NCI-H2171 treated with DMSO at 0.1 percent for 48 hours (cell line): ENCODE data around the gene IDI2.
"Not testable (repeated sequence)": the region's sequence is repeated elsewhere in the genome, so short reads cannot be mapped to it uniquely, and the experiment has no call there.

ENCODE experiments used
- DNase-seq: peaks from one replicate; lab custom pipeline; 2025; lab: John Stamatoyannopoulos, UW

The IDI2 gene

GRCh38 chr10:1025683-1026082, at the start of gene IDI2:
IDI2 (minus strand) TSS chr10:1025859; CDS start chr10:1024723, 1,136 bp downstream.
- DNase-seq, result peak; percentile 17

- DNase-seq, result no peak
These were observed 49.2 kb upstream of the IDI2 start for GRCh38 chr10:1074748-1075308.

GRCh38 chr10:1074052-1074747, 48.5 kb upstream of the IDI2 start:
- DNase-seq, result no peak

- DNase-seq, result no peak
These were observed 45.3 kb upstream of the IDI2 start for GRCh38 chr10:1070919-1071318.

- DNase-seq, result no peak
These were observed 43.0 kb upstream of the IDI2 start for GRCh38 chr10:1068380-1069361.

GRCh38 chr10:1066734-1067133, 41.1 kb upstream of the IDI2 start:
- DNase-seq, result not testable (repeated sequence)

- DNase-seq, result no peak
These were observed 39.2 kb upstream of the IDI2 start for GRCh38 chr10:1064964-1065247.

- no peak for DNase-seq
These were observed 37.7 kb upstream of the IDI2 start for GRCh38 chr10:1063232-1063865.

- no peak for DNase-seq
These were observed 36.5 kb upstream of the IDI2 start for GRCh38 chr10:1061930-1062774.

GRCh38 chr10:1059902-1060301, 34.2 kb upstream of the IDI2 start:
- no peak for DNase-seq

- no peak for DNase-seq
These were observed 32.4 kb upstream of the IDI2 start for GRCh38 chr10:1058017-1058416.

GRCh38 chr10:1057106-1057657, 31.5 kb upstream of the IDI2 start:
- DNase-seq, result no peak

GRCh38 chr10:1056326-1057105, 30.9 kb upstream of the IDI2 start, which contains the start of gene WDR37:
WDR37 (plus strand) TSS chr10:1056385; CDS start chr10:1072156, 15,771 bp downstream.
- DNase-seq, result peak; percentile 50

- DNase-seq, result no peak
These were observed 29.0 kb upstream of the IDI2 start for GRCh38 chr10:1054684-1055083.

- DNase-seq, result peak; percentile 1
These were observed 24.9 kb upstream of the IDI2 start for GRCh38 chr10:1050554-1050953.

- DNase-seq, result no peak
These were observed 24.5 kb upstream of the IDI2 start for GRCh38 chr10:1050145-1050544.

- no peak for DNase-seq
These were observed 23.8 kb upstream of the IDI2 start for GRCh38 chr10:1049425-1049958.

- peak; percentile 94 for DNase-seq
These were observed 23.2 kb upstream of the IDI2 start, which contains the start of gene IDI1 for GRCh38 chr10:1048732-1049424. IDI1 (minus strand) TSS chr10:1049119; CDS start chr10:1049003, 116 bp downstream.

GRCh38 chr10:1048349-1048731, 22.7 kb upstream of the IDI2 start:
- DNase-seq, result peak; percentile 42
